ENCODE results near the gene BBIP1.
A peak's percentile ranks its signal among the peaks of the same experiment; 100 is the strongest.
"Not testable (repeated sequence)": the region's sequence is repeated elsewhere in the genome, so short reads cannot be mapped to it uniquely, and the experiment has no call there.

BBIP1 gene

DNA sequence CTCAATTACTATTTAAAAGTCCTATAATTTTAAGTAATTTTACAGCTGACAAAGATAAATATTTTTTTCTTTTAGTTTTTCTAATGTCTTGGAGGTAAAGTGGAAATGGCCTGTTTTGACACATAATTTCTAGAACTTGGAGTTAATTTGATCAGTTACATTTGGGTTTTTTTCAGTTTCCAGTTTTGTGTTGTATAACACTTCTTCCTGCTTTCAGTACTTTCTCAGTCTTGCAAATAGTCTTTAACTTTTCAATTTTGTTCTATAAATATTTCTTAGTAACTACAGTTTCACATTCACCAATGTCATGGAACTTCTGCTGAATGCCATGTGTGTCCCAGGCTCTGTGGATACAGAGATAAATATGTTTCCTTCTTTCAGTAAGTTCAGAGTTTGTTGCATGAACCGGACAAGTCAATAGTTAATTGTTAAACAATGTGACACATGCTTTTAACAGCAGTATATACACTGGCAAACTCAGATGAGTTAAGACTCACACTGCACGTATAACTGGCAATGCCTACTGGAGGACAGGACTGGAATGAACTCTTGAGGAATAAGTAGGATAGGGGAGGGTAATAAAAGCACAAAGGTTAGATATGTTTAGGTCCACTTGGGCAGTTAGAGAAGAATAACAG lies 5.0 kb upstream of the BBIP1 start:
- no peak for FAIRE-seq
- DNase-seq (ENCODE audit: insufficient read length, low spot score): no peak

DNA sequence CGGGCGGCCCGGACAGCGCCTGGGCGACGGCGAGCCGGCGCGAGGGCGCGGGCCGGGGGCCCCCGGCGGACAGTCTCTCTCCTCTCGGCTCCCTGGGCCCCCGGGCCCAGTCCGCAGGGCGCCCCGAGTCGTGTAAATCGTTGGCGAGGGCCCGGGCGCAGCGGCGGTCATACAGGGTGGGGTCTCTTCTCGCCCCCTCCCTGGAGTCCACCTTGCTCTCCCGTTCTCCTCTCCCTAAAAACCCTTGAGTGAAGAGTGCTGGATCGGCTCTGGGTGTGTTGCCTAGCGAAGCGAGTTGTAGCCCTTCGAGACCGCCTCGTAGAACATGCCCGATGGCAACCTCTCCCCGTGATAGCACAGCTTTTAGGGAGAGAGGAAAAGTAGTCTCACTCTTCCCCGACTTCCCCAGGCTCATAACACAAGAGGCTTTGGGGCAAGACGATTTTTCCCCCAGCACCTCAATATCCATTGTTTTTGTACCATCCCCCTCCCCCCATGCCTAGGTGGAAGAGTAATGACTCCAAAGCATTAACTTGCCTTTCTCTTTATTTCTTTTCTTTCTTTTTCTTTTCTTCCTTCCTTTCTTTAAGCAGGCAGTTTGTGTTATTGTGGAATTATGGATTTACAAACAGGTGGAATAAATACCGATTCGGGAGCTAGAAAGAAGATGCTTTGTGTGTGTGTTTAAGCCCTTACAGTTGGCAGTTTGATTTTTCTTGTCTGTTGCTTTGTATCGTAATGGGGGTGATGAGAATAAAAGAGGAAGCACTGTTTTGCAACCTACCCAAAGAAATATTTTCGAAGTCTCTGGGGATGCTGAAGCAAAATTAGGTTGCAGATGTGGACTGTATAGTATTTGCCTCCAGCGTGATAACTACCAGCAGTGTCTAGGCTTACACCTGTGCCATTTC lies 1.2 kb upstream of the BBIP1 start:
- DNase-seq (ENCODE audit: insufficient read length, low spot score): no peak
- FAIRE-seq: no peak

DNA sequence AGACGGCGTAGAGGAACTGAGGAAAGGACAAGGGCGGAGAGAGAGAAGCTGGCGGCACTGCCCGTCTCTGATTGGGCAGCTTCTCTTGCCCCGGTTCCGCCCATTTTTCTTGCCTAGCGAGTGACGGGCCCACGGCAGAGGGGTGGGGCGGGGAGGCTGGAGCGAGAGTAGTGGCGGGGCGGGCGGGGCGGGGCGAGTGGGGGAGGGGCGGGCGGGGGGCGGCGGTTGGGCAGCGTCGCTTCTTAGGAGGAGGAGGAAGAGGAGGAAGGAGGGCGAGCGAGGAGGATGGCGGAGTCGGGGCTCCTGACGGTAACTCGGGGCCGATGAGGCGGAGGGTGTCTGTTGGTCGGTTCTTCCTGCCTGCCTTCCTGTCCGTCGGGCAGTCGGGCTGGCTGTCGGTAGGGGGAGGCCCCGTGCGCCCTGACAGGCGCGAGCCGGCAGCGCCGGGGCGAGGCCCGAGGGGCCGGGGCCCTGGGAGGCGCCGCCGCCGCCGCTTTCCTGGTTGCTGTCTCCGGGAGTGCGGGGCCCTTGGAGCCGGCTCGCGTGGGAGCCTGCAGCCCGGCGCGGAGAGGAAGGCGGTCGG lies 460 bp upstream of the BBIP1 start, which contains the start of gene SHOC2:
TSS of gene SHOC2 (plus strand) at position 256 of the 583 bp plus-strand sequence. CDS start 44,755 bp downstream, outside the sequence.
- DNase-seq (ENCODE audit: insufficient read length, low spot score): no peak
- FAIRE-seq: no peak

DNA sequence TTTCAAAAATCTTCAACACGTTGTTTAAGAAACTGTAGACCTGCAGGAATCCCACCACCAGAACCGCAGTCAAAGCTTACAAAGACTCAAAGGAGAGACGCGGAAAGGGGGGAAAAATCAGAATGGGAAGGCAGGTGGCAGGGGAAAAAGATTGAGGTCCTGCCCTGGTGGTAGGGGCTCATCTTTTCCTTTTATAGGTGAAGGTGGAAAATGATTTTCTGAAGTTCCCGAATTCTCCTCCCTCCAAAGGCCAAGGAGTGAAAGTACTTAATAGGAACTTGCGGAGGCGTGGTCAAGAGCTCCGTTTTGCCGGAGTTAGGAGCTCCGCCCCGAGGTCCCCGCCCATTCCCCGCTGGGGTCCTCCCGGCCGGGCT lies 724 bp downstream of the BBIP1 start:
- FAIRE-seq: no peak

DNA sequence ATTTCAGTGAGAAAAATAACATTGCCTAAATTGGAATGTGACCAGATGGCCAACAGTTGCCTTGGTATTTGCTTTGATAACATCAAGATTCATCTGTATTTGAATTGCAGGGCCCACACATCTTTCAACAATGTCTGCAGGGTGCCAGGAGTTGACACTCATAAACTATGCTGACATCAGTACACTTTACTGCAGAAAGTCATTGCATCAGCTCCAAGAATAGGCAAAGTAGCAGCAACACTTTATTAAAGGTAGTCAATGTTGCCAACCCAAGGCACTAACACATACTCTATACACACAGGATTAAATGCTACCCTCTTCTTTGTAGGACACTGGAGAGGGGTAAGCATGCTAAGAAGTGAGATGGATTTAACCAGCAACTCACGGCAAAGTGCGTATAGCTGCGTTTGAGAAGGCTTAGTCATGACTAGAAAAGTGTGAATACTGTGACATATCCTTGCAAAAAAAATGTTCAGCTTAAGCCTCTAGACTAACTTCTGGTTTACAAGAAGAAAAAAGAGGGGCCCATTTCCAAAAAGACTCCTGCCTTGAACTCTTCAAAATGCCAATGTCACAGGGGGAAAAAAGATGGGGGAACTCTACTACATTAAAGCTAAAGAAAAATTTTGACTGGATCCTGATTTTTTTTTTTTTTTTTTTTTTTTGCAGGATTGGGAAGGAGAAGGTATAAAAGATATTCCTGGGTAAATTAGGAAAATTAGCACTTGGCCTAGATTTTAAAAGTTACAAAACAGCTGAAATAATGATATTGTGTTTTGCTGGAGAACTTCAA lies 2.2 kb downstream of the BBIP1 start:
- no peak for FAIRE-seq
- DNase-seq (ENCODE audit: insufficient read length, low spot score): peak; percentile 20

More for the DNA sequence above, 724 bp downstream of the BBIP1 start:
- DNase-seq (ENCODE audit: insufficient read length, low spot score): peak; percentile 71

DNA sequence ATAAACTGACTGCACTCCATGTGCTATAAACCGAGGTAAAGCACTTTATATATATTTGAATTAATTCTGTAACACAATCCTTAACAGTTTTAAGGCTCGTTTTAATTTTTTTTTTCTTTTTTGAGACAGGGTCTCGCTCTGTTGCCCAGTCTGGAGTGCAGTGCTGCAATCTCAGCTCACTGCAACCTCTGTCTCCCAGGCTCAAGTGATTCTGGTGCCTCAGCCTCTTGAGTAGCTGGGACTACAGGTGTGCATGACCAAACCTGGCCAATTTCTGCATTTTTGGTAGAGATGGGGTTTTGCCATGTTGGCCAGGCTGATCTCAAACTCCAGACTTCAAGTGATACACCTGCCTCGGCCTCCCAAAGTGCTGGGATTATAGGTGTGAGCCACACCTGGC lies 3.4 kb downstream of the BBIP1 start:
- not testable (repeated sequence) for FAIRE-seq; DNase-seq (ENCODE audit: insufficient read length, low spot score)

DNA sequence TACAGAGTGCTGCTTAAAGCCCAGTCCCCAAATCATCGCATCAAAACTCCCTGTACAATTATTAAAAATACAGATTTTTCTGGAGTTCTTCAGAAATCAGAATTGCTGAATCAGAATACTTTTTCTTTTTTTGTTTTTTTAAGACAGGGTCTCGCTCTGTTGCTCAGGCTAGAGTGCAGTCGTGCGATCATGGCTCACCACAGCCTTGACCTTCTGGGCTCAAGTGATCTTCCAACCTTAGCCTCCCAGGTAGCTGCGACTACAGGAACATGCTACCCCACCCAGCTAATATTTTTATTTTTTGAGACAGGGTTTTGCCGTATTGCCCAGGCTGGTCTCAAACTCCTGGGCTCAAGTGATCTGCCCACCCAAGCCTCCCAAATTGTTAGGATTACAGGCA lies 3.9 kb downstream of the BBIP1 start:
- FAIRE-seq: no peak
- no peak for DNase-seq (ENCODE audit: insufficient read length, low spot score)

DNA sequence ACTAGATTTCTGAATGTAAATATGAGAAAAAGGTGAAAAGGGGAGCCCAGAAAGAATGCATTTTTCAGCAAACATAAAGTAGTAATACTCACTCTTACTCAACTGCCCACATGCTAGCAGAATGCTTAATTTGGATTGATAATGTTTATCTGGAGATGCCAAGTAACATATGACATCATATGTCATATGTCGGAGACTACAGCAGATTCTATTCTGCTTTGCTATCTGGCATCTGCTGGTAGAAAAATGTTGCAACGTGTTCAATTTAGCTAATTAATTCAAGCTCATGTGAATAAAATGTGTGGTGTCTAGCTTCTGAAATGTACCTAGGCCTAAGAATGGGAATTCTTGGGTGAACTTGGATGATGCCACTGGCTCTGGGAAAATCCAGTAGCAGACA lies 4.5 kb downstream of the BBIP1 start:
- no peak for DNase-seq (ENCODE audit: insufficient read length, low spot score)
- FAIRE-seq: no peak

DNA sequence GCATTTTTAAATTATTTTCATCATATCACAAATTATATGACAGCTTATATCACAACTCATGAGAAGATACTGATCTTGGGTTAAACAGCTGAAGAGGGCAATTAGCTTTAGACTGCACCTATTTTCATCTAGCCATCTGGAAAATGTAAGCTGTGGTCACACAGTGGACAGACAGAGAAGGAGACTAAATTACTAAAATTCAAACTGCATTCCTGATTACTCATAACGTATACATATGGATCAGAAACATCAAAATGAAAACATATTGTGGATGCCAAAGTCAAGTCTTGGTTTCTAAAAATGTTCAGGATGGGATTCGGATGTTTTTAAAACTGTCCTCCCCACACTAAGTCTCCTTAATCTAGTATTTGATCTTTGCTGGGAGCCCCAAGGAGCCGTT lies 6.6 kb downstream of the BBIP1 start:
- DNase-seq (ENCODE audit: insufficient read length, low spot score) (peak; percentile 22), FAIRE-seq (no peak)

DNA sequence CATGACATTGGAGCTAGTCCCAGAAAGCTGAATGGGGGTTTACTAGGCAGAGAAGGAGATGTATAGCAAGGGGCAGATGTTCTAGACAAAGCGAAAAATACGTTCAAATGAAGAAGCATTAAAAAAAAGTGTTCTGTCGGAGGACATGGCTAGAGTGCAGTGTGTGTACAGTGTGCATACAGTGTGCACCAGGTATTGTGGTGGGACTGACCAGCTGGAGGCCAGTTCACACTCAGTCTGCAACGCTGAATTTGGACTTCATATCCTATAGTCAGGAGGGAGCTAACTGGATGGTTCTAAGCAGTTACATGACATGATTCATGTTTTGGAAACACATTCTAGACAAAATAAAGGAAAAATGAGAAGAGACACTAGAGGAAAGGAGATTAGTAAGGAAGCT lies 8.8 kb downstream of the BBIP1 start:
- DNase-seq (ENCODE audit: insufficient read length, low spot score) (no peak), FAIRE-seq (no peak)

DNA sequence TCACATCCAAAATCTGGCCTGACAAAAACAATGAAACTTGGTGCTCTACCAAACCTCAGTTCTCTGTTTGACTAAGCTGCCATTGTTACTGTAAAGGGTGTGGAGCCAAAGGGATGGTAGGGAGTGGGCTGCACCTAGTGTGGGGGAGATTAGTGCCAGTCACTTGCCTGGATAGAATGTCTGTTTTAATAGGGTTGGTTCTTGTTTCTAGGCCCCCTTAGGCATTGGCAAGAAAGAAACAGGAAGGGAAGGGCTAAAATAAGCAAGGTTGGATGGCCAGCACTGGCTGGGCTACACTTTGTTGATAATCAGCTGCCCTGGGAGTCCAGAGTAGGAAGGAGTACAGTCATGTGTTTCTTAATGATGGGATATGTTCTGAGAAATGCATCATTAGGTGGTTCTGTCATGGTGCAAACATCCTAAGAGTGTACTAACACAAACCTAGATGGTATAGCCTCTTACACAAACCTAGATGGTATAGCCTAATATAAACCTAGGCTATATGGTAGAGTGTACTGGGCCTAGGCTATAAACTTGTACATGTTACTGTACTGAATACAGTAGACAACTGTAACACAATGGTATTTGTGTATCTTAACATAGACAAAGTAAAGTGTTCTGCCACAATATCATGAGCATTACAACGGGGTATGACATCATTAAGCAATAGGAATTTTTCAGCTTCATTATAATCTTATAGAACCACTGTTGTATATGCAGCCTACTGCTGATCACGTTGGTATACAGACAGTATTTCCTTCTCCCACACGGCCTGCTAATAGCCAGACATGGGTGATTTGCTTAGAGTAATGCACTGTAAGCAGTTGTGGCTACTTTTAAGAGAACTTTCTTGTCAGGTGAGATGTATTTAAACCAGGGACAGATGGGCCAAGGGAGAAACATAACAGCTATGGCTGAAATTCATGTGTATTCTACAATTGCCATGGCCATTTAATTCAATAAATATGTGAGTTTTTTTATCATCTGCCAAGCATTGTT lies 15.4 kb downstream of the BBIP1 start:
- FAIRE-seq (no peak), DNase-seq (ENCODE audit: insufficient read length, low spot score) (no peak)

DNA sequence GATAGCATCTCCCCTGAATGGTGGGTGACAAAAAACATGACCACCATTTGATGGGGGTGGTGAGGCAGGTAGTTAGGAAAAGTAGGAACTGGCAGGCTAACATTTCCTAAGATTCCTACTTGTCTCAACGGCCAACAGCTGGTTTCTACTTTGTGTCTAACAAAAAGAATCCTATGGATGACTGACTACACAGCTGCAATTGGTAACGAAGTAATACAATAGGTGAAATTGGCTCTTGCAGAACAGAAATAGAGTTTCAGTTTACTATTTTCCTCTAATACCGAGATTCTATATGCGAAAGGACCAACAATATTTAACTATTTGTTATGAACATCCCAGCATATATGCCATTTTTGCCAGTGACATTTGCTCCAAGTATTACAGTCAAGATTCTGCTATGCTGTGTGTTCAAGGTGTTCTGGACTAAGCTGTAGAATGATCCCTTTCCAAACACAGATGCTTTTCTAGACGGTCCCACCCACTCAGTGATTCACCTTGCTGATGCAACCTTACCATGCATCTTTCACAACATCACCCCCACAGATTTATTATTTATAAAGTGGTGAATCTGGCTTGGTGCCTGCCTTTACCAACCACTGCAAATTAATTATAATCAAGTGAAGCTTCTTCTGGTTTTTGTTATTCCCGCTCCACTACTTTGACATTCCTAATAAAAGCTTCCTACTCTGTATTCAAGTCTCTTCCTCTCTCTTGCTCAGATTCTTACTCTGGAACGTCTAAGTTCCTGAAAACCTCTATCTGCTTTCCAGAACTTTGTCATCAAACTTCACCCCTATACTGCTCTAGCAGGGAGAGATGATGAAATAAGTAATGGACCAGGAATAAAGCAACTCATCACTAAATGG lies 16.8 kb downstream of the BBIP1 start:
- no peak for FAIRE-seq

DNA sequence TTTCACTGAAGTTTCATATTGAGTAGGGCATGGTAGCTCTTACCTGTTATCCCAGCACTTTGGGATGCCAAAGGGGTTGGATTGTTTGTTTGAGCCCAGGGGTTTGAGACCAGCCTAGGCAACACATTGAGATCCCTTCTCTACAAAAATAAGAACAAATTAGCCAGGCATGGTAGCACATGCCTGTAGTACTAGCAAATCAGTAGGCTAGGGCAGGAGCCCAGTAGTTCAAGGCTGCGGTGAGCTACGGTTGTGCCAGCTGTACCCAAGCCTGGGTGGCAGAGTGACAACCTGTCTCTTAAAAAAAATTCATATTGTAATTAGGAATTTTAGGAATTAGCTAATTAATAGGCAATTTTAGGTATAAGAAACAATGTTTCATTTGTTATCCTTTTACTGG lies 18.0 kb downstream of the BBIP1 start:
- DNase-seq (ENCODE audit: insufficient read length, low spot score): no peak
- FAIRE-seq: no peak

More for the DNA sequence above, 16.8 kb downstream of the BBIP1 start:
- no peak for DNase-seq (ENCODE audit: insufficient read length, low spot score)

DNA sequence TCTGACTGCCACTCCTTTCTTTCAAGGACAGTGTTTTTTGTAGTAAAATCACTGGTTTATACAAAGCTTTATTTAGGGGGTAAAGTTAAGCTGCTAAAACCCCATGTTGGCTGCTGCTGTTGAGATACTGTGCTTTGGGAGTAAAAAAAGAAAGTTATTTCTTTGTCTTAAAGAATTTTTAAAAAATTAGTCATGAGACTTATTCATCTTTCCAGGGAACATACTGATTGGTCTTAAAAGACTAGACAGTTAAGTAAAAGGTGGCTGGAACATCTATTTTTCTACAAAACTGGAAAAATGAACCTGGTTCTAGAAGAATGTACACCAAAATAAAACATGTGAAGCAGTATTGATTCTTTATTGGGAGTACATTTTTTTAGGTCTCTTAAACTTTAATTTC lies 20.6 kb downstream of the BBIP1 start:
- FAIRE-seq (no peak), DNase-seq (ENCODE audit: insufficient read length, low spot score) (no peak)

DNA sequence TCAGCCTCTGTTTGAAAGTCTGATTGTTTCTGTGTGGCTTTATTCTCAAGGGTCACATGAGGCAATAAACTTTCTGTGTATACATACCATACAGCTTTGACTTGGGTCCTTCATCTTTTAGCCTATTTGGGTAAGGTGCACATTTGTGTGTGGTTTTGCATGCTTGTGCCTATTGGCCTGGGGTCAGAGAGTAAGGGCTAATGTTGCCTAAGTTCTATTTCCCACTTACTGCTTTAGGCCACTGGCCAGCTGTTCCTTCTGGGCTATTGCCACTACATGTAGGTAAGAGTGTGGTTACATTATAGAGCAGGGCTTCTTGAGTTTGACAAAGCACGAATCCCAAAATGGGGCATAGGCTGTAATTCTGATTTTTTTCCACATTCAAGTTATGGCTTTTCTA lies 21.8 kb downstream of the BBIP1 start:
- no peak for FAIRE-seq

DNA sequence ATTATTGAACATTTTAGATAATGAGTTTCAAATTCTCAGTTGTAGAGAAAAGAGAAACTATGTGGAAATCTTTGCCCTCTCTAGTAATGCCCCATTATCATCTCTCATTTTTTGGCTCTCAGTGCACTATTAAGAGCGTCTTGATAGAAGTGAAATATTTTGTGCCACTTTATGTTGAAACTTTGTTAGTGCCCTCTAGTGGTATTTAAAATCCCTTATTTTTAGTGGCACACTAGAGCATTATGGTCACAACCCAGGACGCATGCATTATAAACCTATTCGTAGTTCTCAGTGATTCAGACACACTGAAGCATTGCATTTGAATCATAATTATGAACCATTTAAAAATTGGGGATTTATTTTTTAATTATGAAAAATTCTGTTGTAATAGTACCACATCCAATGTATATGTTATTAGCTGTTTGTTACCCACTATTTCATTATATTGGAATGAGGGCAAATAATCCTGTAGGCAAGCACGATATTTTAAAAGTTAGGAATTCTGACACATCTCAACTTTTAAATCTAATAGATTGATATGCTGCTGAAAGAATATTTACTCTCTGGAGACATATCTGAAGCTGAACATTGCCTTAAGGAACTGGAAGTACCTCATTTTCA lies 25.3 kb downstream of the BBIP1 start:
- FAIRE-seq (no peak), DNase-seq (ENCODE audit: insufficient read length, low spot score) (no peak)

More for the DNA sequence above, 21.8 kb downstream of the BBIP1 start:
- DNase-seq (ENCODE audit: insufficient read length, low spot score): no peak

DNA sequence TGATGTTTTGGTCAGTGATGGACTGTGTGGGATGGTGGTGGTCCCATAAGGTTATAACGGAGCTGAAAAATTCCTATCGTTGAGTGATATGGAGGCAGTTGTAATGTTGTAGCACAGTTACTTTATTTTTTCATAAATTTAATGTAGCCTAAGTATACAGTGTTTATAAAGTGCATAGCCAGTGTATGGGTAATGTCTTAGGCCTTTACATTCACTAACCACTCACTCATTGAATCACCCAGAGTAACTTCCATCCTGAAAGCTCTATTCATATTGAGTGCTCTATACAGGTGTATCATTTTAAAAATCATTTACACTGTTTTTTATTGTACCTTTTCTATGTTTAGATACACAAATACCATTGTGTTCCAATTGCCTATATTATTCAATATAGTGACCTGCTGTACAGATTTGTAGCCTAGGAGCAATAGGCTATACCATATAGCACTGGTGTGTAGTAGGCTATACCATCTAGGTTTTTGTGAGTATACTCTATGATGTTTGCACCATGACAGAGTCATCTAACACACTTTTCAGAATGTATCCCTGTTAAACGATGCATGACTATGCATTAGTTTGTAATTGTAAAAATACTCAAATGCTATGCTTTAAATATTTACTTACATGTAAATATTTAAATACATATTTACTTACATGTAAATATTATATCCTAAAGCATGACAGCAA lies 26.2 kb downstream of the BBIP1 start:
- DNase-seq (ENCODE audit: insufficient read length, low spot score): no peak
- no peak for FAIRE-seq

DNA sequence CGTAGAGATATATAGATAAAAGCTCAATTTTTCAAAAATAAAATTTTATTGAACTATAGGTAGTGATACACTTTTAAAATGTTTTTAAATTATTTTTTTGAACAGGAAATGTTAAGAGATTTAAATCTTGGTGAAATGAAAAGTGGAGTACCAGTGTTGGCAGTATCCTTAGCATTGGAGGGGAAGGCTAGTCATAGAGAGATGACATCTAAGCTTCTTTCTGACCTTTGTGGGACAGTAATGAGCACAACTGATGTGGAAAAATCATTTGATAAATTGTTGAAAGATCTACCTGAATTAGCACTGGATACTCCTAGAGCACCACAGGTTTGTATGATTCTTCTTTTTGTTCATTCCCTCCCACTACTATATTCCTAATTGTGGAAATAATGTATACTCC lies 31.4 kb downstream of the BBIP1 start:
- DNase-seq (ENCODE audit: insufficient read length, low spot score) (no peak), FAIRE-seq (no peak)

All from HTR-8/SVneo (cell line).